SK-N-SH treated with all-trans-retinoic acid at 6 μM for 48 hours (cell line): ENCODE measurements around the gene RHBDL2.

Experiments
- ARNTL ChIP-seq: fragments of 450-650 bp; formaldehyde crosslinking; IDR thresholded peaks from 2 replicates; pipeline ENCODE4 v1.5.0; 2020; ENCODE audit warnings: low read depth, mild to moderate bottlenecking, moderate library complexity, borderline replicate concordance
- CSRNP3 ChIP-seq: fragments of 250-450 bp; sonication (Bioruptor Pico); IDR thresholded peaks from 2 replicates; pipeline ENCODE4 v1.5.1; 2021; ENCODE audit warnings: mild to moderate bottlenecking, moderate library complexity
- ESRRG ChIP-seq: fragments of 250-450 bp; sonication (Bioruptor Pico); IDR thresholded peaks from 2 replicates; pipeline ENCODE4 v1.6.1; 2021; ENCODE audit warnings: mild to moderate bottlenecking
- GLIS3 ChIP-seq: fragments of 250-450 bp; sonication (Bioruptor Pico); IDR thresholded peaks from 2 replicates; pipeline ENCODE4 v1.5.0; 2020; ENCODE audit warnings: mild to moderate bottlenecking, moderate library complexity
- ISL1 ChIP-seq: fragments of 250-450 bp; sonication (Bioruptor Pico); IDR thresholded peaks from 2 replicates; pipeline ENCODE4 v2.1.2; 2022; ENCODE audit warnings: mild to moderate bottlenecking, moderate library complexity
- PATZ1 ChIP-seq: fragments of 250-450 bp; sonication (Bioruptor Pico); IDR thresholded peaks from 2 replicates; pipeline ENCODE4 v1.8.0; 2020; ENCODE audit warnings: mild to moderate bottlenecking, moderate library complexity, borderline replicate concordance
- POU6F1 ChIP-seq: fragments of 250-450 bp; sonication (Bioruptor Pico); IDR thresholded peaks from 2 replicates; pipeline ENCODE4 v1.8.0; 2021; ENCODE audit warnings: low read depth, mild to moderate bottlenecking, moderate library complexity, borderline replicate concordance
- PPARA ChIP-seq: fragments of 250-450 bp; sonication (Bioruptor Pico); IDR thresholded peaks from 2 replicates; pipeline ENCODE4 v1.5.0; 2020; ENCODE audit warnings: mild to moderate bottlenecking, borderline replicate concordance
- SNAI2 ChIP-seq: fragments of 250-450 bp; sonication (Bioruptor Pico); IDR thresholded peaks from 2 replicates; pipeline ENCODE4 v1.5.0; 2020; ENCODE audit warnings: mild to moderate bottlenecking, moderate library complexity
- TCF4 ChIP-seq: fragments of 250-450 bp; sonication (Bioruptor Pico); IDR thresholded peaks from 2 replicates; pipeline ENCODE4 v1.8.0; 2021; ENCODE audit warnings: mild to moderate bottlenecking, moderate library complexity, borderline replicate concordance
- TOX ChIP-seq: fragments of 250-450 bp; sonication (Bioruptor Pico); IDR thresholded peaks from 2 replicates; pipeline ENCODE4 v1.8.0; 2021; ENCODE audit warnings: mild to moderate bottlenecking, moderate library complexity, borderline replicate concordance
- ZNF565 ChIP-seq: fragments of 450-650 bp; formaldehyde crosslinking; conservative IDR thresholded peaks from 2 replicates; pipeline ENCODE4 v1.5.0; 2020; ENCODE audit warnings: low read depth, mild to moderate bottlenecking, moderate library complexity
- ZNF70 ChIP-seq: fragments of 450-650 bp; formaldehyde crosslinking; IDR thresholded peaks from 2 replicates; pipeline ENCODE4 v1.5.0; 2020; ENCODE audit warnings: mild to moderate bottlenecking, moderate library complexity

- no peak for TF ChIP-seq ZNF565 (CRISPR knock-in tag)
- no peak for TF ChIP-seq ZNF70
- no peak for TF ChIP-seq CSRNP3
- TF ChIP-seq PPARA (CRISPR knock-in tag): no peak
- no peak for TF ChIP-seq ARNTL (CRISPR knock-in tag)
- TF ChIP-seq ISL1 (CRISPR knock-in tag): no peak
- no peak for TF ChIP-seq PATZ1 (CRISPR knock-in tag)
- TF ChIP-seq ESRRG (CRISPR knock-in tag): no peak
- no peak for TF ChIP-seq TCF4
- no peak for TF ChIP-seq TOX (CRISPR knock-in tag)
- TF ChIP-seq POU6F1: no peak
- TF ChIP-seq SNAI2 (CRISPR knock-in tag): no peak
- no peak for TF ChIP-seq GLIS3 (CRISPR knock-in tag)
Observed at GRCh38 chr1:38950553-38950952, 8.9 kb upstream of the RHBDL2 start.
